Bone marrow (tissue), 2 donors: Measurements from ENCODE around the gene PNKP.
A peak's percentile ranks its signal among the peaks of the same experiment; 100 is the strongest.

ENCODE experiments used
- DNase-seq, 2 donors: peaks; one replicate each; lab custom pipeline; 2025; lab: John Stamatoyannopoulos, UW

PNKP gene

DNA sequence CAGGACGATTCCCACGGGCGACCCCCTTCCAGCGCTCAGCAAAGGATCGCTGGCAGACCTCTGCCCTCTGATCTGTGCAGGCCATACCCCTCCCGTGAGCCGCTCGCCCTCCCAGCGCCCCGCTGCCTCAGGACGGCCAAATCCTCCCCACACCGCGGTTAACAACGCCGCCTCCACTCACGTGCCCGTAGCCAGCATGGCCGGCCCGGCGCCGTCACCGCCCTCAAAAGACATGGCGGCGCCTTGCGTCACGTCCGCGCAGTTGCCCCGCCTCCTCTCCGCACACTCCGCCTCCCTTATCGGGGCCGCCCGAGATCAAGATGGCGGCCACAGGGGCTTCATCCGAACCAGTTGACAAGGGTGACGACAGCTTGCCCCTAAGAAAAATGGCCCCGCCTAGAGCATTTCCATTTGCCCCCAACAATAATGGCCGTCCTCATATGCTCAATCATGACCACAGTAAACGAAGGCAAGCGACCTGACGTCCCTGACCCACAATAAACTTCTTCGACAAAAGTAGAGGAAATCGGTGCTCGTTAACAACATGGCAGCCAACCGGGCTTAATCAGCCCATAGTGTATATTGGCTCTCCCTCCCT lies 9.1 kb upstream of the PNKP start:
- DNase-seq, result peak; percentile 96 to 98

DNA sequence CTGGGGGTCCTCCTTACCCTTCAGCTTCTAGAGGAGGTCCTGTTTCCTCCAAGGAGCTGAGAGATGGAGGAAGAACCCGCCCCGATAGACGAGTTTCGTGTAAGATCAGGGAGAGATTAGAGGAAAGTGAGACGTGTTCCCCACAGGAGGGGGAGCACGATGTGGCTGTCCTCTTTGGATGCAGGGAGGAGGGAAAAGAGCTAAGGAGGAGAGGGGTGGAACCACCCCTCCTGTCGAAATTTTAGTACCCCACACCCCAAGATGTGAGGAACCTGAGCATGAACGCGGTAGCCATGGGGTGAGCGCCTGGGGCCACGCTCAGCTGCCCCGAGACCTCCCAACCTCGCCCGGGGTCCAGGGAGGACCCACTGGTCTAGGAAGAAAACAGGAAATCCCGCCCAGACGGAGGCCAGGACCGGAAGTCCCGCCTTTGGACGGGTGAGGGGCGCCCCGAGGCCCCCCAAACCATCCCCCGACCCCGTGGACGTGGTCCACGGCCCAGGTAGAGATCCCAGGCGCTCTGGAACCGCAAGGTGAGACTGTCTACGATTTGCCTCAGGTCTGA lies 8.6 kb upstream of the PNKP start:
- DNase-seq, result peak in 1 of 2 donors; percentile 65

DNA sequence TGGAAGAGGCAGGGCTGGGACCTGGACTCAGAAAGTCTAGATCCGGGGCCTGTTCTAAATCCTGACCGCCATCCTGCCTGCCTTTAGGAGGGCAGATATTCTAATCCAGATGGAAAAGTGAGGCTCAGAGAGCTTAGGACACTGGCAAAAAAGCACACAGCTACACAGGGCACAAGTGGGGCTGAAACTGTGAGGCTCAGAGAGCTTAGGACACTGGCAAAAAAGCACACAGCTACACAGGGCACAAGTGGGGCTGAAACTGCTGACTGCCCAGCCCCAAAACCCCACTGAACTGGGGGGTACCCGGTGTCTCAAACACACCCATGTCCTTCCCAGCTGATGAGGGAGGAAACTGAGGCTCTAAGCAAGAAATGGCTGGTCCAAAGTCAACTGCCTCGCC lies 7.8 kb upstream of the PNKP start:
- no peak for DNase-seq

DNA sequence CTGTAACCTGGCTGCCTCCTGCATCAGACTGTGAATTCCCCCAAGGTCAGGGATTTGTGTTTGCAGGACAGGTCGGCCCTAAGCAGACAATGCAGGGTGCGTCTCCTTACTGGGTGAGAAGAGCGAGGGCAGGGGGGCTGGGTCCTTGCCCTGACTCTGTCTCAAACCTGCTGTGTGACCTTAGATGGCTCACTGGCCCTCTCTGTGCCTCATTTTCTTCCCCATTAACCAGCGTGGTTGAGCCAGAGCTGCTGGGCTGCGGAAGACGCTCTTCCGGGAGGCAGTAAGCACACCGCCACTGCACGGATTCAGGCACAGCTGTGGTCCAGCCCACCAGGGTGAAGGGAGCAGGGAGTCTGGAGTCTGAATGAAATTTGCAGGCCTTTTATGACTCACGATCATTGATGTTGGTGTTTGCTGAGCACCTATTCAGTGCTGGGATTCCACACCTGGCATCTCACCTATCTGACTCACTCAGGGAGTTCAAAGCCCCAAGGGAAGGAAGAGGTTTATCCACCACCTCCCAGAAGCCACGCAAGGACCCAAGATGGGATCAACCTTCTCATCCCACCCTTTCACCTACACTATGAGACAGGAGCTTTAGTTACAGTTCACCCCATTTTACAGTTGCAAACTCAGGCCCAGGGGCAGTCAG lies 7.3 kb upstream of the PNKP start:
- DNase-seq, result no peak

DNA sequence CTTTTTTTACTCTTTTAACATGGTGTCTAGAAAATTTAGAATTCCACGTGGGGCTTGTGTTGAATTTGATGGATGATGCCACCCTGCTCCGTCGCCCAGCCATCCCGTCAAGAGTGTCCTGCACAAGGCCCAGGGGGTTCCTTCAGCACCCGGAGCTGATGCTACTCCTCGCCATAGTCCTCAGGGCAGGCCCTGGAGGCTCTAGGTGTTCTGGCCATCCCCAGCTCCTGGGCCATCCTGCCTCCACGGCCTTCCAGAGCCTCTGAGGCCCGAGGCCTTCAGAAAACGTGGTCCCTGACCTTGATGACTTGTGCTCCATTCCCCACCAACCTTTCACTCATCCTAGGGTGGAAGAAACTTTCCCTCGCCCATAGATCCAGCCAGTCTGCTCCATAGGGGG lies 6.5 kb upstream of the PNKP start:
- DNase-seq, result no peak

DNA sequence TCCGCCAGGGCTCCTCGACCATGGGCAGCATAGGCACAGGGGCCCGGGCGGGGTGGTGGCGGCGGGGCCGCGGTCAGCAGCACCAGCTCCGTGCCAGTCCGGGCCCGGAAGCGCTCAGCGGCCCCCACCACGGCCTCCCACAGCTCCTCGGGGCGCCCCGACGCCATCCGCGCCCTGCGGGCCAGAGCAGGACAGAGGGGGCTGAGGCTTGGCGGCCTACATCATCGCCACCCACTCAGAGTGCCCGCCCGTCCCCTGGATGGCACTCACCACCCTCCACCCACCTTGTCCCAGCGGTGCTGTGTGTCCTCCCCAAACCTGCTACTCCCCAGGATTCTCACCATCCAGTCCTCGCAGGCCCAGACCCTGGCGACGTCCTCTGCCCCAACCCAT lies 5.7 kb upstream of the PNKP start:
- no peak for DNase-seq

DNA sequence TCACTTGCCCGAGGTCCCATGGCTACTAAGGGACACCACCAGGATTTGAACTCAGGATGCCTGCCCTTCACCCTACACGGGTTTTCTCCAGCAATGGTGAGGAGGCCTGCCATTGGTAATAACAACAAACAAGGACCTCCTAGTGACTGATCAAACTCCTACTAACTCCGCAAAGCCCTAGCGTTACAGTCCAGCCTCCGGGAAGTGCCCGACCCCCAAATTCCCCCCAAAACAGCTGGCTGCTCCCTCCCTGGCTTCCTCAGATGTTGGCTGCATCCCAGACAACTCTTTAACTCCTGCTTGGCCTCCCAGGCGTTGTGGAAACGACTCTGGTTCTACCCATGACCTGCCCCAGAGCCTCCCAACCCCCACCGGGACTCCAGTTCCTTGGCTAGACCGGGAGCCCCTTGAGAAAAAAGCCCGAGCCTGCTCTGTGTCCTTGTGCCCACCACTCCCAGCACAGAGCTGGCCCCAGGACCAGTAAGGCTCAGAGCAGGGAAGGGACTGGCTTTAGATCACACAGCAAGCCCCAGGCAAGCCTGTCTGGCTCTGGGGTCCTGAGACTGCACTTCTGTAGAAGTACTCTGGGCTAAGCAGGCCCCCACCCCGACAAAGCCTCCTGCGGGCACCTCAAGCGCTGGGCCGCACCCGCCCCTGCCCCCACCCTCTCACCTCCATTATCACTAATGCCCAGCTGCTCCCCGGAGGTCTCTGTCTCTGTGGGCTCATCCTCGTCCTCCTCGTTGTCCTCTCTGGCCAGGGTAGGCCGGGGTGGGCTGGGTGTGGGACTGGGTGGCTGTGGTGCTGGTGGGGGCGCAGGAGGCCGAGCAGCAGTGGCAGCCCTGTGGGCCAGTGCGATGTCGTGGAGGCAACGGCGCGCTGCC lies 5.1 kb upstream of the PNKP start:
- no peak for DNase-seq

DNA sequence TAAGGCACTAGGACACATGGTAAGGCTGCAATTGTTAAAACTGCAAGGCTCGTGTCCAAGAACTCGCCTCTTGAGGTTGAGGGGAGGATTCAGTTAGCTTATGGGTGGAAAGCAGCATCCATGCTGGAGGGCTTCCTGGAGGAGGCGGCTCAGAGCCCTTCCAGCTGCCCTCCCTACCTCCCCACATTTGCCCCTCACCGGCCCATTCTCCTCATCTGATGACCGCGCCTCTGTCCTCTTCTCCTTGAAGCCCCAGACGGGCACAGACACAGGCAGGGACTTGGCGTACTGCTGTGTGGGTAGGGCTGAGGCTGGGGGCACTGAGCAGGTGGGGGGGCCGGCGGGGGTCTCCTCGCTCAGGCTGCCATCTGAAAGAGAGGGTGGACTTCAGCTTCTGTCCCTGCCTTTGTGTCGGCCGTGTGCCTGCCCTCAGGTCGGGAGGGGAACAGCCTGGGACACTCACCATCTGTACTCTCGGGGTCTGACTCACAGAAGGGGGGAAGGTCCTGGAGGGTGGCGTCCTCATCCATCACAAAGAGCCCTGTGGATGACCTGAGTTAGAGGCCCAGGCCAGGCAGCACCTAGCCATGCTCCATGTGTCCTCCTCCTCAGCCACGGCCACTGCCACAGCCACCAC lies 4.1 kb upstream of the PNKP start:
- no peak for DNase-seq

DNA sequence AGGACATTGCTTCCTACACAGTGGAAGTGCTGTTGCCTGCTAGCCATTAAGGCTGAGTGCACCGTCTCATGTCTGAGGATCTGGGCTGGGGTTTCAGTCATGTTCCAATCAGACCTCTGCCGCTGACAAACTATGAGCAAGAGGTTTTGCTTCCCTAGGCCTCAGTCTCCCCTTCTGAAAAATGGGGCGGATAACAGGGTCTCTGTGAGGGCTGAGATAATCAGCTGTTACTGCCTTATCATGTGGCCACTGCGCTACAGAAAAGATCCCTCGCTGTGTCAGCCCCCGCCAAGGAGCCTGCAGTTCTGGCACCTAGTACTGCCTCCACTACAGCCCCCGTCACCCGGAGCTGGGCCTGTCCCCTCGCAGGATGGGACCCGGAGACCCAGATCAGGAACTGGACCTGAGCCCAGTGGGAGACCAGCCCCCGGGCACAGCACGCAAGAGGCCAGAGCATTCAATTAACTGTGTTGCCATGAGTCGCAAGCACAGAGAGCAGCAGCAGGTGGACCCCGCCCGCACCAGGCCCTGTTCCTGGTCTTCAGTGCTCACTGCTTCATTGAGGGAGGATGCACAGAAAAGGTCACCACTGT lies 3.0 kb upstream of the PNKP start:
- no peak for DNase-seq

DNA sequence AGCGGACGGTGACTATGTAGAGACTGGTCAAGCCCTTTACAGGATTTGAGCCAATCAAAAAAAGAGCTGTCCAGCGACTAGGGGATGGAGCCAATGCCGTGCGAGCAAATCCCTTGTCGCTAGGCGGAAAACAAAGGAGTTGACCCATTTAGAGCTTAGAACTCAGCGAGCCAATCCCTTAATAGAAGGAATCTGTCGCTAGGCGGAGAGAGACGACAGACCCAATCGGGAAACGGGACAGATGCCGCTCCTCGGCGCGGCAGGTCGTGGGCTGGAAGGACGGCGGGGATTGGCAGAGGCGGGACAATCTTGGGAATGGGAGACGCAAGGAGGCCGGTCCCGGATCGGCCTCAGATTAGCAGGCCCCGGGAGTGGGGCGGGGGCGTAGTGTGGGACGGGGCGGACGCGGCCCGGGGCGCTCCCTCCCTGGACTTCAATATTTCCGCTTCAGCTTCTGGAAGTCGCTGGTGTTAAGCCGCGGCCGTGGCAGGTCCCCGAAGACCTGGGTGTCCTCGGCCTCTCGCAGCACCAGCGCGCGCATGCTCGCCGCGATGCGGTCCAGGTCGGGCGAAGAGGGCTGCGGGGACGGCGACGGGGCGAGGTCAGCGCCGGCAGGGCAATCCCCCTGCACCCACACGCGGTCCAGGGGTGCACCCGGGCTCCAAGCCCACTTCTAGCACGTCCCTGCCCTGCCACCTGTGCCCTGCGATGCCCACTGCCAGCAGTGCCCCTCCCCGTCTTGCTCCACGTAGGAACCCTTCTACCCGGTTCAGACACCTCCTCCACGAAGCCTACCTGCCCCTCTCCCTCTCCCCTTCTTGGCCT lies 2.3 kb upstream of the PNKP start:
- DNase-seq, result peak; percentile 85 to 99

DNA sequence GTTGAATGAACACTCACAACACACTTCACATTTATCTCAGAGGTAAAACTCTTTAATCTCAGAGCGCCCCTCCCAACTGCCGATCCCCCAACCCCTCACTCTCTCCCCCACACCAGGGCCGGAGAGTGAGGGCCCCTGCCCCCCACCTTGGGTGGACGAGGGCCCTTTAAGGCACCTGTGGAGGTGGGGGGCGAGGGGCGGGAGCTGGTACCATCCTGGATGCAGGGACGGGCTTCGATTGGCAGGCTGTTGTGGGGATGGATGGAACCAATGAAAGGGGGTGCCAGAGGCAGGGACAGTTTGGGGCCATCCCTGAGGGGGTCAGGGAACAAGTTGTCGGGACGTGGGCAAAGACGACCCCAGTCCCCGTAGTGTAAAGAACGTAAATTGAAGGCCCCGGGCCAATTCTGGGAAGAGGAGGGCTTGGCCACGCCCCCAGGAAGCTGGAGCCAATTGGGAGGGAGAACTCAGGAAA lies 1.7 kb upstream of the PNKP start:
- peak in 1 of 2 donors; percentile 85 for DNase-seq

DNA sequence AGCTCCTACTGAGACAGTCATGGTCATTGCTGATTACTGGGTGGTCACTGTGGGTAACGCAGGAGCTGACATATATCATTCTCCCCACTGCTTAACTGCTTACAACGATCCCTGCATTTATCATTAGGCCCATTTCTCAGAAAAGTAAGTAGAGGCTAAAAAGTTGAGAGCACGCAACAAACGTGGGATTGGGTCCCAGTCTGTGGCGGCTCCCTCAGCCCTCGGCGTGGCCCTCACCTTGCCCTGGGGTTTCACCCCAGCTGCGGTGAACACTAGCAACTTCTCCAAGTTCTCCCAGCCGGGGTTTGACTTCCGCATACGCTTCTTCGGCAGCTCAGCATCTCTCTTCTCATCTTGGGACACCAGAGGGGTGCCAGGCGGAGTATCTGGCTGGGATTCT lies 2.5 kb downstream of the PNKP start:
- no peak for DNase-seq

DNA sequence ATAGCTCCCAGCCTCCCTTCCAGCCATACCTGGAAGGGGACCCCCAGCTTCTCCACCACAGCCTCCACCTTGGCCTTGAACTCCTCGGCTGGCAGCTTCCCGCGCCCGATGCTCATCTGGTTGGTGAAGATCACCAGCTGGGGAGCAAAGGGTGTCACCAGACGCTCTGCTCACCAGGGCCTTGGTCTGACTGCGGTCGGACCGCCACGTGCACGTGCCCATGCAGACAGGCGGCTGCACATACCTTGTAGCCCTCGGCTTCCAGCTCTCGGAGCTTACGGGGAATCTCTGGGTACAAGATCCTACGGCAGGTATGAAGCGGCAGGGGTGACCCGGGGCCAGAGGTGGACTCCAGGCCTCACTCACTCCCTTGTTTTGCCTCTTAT lies 3.4 kb downstream of the PNKP start:
- no peak for DNase-seq

DNA sequence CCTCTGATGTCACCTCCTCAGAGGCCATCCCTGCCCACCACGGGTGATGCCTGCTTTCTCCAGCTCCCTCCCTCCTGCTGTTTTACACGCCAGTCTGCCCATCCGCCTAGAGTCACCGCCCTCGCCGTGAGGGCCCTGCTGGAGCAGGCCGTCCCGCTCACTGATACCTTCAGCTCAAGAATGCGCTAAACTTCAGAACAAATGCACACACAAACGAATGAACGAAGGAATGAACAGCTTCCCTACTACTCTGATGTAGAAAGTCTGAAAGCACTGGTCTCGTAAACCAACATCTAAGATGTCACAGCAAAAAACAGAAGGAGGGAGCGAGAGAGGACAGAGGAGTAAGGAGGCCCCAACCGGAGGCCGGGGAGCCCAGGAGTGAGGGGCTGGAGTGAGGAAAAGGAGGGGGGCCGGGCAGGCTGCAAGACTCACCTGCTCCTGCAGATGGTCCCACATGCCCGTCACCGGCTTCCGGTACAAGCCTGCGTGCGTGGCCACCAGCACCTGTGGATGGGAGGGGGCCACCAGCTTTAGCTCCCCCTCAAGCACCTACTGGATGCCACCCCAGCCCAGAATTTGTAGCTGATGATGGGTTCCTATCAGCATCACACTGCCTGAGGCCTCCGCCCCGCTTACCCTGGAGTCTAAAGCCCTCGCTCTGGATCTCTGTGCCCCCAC lies 4.0 kb downstream of the PNKP start:
- no peak for DNase-seq

DNA sequence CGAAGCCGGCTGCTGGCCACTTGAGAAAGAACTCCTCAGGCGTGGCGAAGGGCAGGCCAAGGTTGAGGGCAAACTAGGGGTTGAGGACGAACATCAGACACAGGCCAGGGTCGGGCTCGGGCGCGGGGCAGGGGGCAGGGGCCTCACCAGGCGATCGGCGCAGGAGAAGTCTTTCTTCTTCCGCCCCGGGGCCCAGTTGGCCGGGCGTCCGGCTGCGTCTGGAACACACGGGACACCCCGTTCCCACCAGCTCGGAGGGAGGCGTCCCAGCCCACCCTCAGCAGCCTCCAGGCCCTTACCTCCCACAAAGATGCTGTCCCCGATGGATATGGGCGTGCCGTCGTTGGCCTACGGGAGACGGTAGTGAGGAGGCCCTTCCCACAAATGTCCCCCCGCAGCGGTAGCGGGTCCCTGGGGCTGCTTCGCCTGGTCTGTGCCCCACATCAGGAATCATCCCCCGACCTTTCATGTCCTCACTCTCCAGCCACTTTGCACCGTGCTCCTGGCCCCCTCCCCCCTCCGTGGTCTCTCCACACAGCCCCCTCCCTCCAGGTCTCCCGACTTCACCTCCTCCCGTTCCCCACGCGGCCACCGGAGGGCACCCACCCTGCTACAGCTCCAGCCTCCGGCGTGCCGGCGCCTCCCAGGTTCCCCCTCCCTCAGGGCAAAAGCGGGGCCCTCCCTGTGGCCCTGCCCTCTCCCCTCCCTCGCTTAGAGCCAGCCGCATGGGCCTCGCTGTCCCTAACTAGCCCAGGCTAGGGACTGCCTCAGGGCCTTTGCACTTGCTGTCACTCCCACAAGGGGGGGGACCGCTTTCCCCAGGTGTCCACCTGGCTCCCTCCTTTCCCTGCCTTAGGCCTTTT lies 4.8 kb downstream of the PNKP start:
- DNase-seq, result no peak

DNA sequence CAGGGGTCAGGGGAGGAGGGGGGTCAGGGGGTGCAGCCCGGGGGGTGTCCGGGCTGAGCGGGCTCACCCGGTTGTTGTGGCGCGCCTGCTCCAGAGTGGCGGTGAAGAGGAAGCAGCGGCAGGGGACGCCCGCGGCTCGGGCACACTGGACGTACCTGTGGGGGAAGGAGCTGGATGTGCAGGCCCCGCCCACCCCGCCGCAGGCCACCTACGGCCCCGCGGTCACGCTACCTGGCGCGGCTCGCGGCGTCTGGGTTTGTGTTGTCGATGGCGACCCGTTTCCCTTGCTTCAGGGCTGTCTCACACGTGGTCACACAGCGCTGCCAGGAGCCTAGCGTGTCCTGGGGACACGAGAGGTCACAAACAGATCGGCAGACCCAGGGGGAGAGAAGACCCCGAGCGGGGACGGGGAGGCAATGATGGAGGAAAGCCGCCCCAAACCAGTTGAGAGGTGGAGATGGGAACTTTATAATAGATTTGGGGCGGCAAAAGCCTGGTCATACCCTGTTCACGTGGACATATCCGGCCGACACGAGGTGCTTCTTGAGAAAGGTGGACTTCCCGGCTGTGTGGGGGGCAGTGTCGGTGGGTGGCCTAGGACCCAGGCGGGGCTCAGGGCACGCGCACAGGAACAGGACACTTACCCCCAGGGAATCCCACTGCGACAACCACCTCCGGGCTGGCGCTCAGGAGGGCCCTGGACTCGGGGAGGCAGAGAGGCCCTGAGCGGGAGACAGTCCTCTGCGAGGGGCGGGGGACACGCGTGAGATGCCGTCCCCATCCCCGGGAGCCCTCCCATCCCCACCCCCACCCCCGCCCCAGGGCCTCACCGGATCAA lies 5.6 kb downstream of the PNKP start:
- DNase-seq, result no peak

DNA sequence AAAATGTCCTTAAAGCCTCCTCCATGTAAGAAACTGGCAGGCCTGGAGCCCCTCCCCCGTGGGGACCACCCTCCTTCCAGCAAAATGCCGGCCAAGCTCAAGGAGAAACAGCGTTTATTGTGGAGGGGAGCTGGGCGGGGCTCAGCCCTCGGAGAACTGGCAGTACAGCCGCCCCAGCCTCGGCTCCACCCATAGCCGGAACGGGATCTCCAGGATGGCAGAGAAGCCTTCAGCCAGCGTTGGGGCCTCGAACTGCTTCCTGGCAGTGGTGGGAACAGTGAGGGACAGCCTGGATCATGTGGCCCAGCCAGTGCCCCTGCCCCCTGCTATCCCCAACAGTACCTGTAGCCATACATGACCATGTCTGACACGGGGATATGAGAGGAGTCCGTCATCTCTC lies 6.3 kb downstream of the PNKP start:
- no peak for DNase-seq

DNA sequence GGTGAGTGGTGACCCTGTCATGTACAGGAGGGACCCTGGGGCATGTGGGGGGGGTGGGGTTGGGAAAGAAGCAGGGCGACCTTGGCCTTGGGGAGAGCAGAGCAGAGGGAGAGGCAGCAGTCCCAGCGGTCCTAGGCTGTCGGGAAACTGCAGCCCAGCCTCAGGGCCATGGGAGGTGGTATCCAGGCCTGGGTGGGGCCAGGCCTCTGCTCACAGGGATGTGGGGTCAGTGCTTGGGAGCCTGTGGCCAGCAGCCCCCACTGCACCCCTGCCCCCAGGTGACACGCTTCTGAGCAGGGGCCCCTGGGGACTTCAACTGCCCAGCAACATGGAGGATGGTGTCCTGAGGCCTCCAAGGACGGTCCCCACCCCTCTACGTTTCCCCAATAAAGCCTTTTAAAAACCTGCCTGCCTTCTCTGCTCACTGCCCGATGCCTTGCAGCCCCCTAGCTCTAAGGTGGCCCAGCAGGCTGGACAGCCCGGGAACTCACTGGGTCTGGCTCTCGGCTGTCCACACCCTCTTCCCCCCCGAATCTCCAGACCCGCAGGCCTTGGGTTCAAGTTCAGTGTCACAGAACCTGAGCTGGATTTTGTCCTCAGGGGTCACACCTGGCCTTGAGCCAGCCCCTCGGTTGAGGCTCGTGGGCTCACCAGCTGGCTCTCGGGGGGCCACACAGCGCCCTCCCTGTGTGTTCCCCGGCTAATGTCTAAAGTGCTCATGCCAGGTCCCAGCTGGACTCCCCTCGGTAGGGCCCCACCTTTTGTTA lies 6.9 kb downstream of the PNKP start:
- DNase-seq, result no peak
